Bronchial epithelial cell (primary cell): ENCODE measurements around the gene TRERF1. TPM values are rescaled to one million over a fixed set of nuclear protein-coding genes. Genes with fewer than 3 reads are reported as not detected.
A peak's percentile ranks its signal among the peaks of the same experiment; 100 is the strongest.

ENCODE experiments used
- DNase-seq: peaks from one replicate; pipeline ENCODE4 v3.0.0-alpha.2; 2010; ENCODE audit warnings: low read depth
- FAIRE-seq: peaks from 2 replicates; lab custom pipeline; 2011; peaks lifted over from hg19 to GRCh38; lab: Jason Lieb, UNC
- H3K27me3 ChIP-seq: 2 replicates; pipeline ENCODE4 v1.5.1; 2011; ENCODE audit warnings: low read length; ENCODE audit not compliant: control insufficient read depth, insufficient read depth
- H3K36me3 ChIP-seq: 2 replicates; pipeline ENCODE4 v1.5.1; 2011; ENCODE audit warnings: low read length; ENCODE audit not compliant: control insufficient read depth, insufficient read depth
- H3K4me3 ChIP-seq: 2 replicates; pipeline ENCODE4 v1.5.1; 2011; ENCODE audit warnings: mild to moderate bottlenecking, low read depth, low read length, control low read depth
- CTCF ChIP-seq: IDR thresholded peaks from 2 replicates; pipeline ENCODE4 v1.5.1; 2011; ENCODE audit warnings: mild to moderate bottlenecking, moderate library complexity, low read length, control low read depth, inconsistent platforms; ENCODE audit not compliant: insufficient read depth, severe bottlenecking
- total RNA-seq: library from RNA; depleted of rRNA; stranded (reverse); fragments of >200 nt; gene quantifications from 2 replicates; pipeline ENCODE4 v1.2.1, GENCODE V29; 2014

Gene TRERF1
- total RNA-seq, 1 donor from 2014 or later = 1.8 TPM

- DNase-seq (no peak), FAIRE-seq (no peak)
- Histone ChIP-seq H3K4me3 (no peak overlapping the region), H3K36me3 (peaks cover 1% of the 10 kb centered on the region), H3K27me3 (no peaks in the 10 kb centered on the region)
- no peak for TF ChIP-seq CTCF
These were observed 151.5 kb downstream of the TRERF1 start for GRCh38 chr6:42300185-42300584.

GRCh38 chr6:42297661-42298060, 154.1 kb downstream of the TRERF1 start:
- Histone ChIP-seq H3K4me3 (no peak overlapping the region), H3K27me3 (no peaks in the 10 kb centered on the region), H3K36me3 (peaks cover 1% of the 10 kb centered on the region)
- peak; percentile 57 for DNase-seq
- TF ChIP-seq CTCF = no peak
- no peak for FAIRE-seq

GRCh38 chr6:42296614-42297013, 155.1 kb downstream of the TRERF1 start:
- FAIRE-seq (no peak), DNase-seq (no peak)
- H3K4me3 ChIP-seq = no peak overlapping the region
- no peaks in the 10 kb centered on the region for H3K27me3 ChIP-seq
- no peak for TF ChIP-seq CTCF
- H3K36me3 ChIP-seq = peaks cover 1% of the 10 kb centered on the region

- no peak for TF ChIP-seq CTCF
- DNase-seq = no peak
- peaks cover 1% of the 10 kb centered on the region for H3K36me3 ChIP-seq
- H3K27me3 ChIP-seq = no peaks in the 10 kb centered on the region
- no peak overlapping the region for H3K4me3 ChIP-seq
- no peak for FAIRE-seq
These were observed 156.0 kb downstream of the TRERF1 start for GRCh38 chr6:42295677-42296076.

- no peaks in the 10 kb centered on the region for H3K27me3 ChIP-seq
- FAIRE-seq = no peak
- no peak for DNase-seq
- H3K4me3 ChIP-seq = no peak overlapping the region
- peaks cover under 1% of the 10 kb centered on the region for H3K36me3 ChIP-seq
- no peak for TF ChIP-seq CTCF
These were observed 156.5 kb downstream of the TRERF1 start for GRCh38 chr6:42295181-42295580.

- DNase-seq (peak; percentile 99), FAIRE-seq (peak; percentile 60)
- no peak for TF ChIP-seq CTCF
- Histone ChIP-seq H3K4me3 (no peak overlapping the region), H3K36me3 (peaks cover under 1% of the 10 kb centered on the region), H3K27me3 (no peaks in the 10 kb centered on the region)
These were observed 157.0 kb downstream of the TRERF1 start for GRCh38 chr6:42294759-42295158.
